Non-pigmented ciliary epithelial cell (primary cell): ENCODE data around the gene GRIK3.

ENCODE experiments used
- DNase-seq: peaks from one replicate; pipeline ENCODE4 v3.0.0-alpha.2; 2010; ENCODE audit warnings: low read depth

Gene GRIK3

GRCh38 chr1:36874271-36875060 lies 159.8 kb downstream of the GRIK3 start:
- no peak for DNase-seq

GRCh38 chr1:36872858-36873257 lies 161.5 kb downstream of the GRIK3 start:
- DNase-seq: no peak

DNA sequence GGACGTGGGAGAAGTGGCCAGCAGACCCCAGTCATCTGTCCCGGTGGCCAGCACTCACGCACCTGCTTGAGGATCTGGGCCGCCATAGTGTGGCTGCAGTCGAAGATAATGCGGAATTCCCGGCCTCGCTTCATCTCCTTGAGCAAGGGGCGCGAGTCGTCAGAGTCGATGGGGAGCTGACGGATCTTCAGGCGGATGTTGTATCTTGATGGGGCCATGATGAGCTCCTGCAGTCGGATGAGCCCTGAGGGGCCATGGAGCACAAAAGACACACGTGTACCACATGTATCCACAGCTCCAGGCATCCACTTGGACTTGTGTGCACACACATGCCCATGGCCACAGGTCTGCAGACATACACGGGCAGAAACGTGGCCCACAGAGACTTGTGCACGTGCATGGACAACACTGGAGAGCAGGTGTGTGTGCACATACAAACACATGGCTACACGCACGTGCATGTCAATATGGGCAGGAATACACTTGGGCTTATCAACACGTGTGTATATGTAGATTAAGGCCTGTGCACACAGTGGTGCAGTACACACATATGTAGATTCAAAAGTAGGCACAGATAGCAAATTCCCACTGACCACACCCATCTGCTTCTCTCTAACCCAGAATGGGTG lies 162.1 kb downstream of the GRIK3 start:
- DNase-seq: no peak

DNA sequence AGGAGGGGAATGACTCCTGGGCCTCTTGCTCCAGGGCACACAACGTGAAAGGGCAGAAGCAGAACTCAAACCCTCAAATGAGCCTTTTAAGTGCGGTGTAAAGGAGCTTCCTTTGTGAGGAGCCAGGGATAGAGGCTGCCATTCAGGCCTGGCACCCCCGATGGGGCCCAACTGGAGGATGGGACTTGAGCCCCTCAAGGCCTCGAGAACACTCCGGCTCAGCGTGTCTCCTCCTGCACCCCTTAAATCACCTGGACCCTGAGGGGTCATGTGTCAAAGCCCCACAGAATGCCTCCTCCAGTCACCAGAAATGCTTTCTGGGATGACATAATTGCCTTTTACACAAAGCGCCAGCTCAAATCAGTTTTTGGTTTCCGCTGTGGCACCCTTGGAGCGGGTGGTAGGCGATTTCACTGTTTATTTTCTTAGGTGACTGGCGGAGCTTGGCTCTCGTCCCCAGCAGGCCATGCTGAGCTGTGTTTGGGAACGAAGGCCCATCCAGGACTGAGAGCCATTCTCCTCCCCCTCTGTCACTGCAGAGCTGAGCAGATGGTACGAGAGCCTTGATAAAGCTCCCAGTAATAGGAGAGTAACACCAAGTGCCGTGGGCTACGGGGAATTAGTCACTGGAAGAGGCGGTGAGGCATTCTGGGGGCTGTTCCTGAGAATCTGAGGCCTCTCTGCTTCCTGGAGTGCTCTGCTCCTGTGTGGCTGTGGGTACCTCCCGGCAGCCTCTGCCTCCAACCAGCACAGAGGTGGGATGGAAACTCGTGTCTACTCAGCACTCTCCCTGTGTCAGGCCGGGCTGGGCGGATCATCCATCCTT lies 163.0 kb downstream of the GRIK3 start:
- DNase-seq: no peak

- DNase-seq: no peak
These were observed 164.5 kb downstream of the GRIK3 start for GRCh38 chr1:36869826-36870225.

- DNase-seq: no peak
These were observed 165.3 kb downstream of the GRIK3 start for GRCh38 chr1:36869054-36869453.

DNA sequence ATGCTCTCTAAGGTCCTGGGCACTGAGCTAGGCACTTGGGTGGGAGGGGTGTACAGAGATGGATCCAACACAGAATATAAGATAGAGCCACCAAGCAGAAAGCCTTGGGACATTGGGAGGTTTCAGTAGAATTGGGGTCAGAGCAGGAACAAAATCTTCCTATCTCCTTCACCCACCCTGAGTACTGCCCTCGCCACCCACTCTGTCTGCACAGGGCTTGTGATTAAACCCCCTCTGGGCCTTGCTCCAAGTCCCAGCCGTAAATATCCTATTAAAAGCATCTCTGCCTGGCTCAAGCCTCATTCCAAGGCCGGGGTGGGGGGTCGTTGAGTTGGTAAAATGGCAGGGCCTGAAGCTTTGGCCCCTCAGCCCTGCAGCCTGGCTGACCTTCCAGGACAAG lies 166.7 kb downstream of the GRIK3 start:
- no peak for DNase-seq

DNA sequence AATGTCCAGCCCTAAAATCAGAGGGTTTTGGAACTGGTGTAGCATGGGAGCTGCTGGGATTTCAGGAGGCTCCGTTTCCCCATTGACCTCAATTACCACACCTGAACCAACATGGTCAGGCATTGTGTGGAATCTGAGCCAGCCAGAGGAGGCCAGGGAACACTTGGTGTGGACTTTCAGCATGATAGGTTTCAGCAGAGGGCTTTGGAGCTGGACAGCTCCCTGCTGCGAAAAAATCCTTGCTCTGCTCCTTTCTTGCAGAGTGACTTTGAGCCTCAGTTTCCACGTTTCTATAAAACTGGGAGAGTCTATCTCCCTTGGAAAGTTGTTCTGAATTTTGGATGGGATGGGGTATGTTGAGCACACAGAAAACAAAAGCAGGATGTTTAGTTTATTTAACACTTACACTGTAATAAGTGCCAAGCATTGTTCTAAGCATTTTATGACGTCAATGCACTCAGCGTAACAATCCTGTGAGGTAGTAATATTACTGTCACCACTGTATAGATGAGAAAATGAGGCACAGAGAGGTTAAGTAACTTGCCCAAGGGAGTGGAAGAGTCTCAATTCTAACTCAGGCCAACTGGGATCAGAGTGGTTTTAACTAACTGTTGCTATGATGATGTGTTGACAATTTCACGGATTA lies 168.0 kb downstream of the GRIK3 start:
- DNase-seq: no peak

DNA sequence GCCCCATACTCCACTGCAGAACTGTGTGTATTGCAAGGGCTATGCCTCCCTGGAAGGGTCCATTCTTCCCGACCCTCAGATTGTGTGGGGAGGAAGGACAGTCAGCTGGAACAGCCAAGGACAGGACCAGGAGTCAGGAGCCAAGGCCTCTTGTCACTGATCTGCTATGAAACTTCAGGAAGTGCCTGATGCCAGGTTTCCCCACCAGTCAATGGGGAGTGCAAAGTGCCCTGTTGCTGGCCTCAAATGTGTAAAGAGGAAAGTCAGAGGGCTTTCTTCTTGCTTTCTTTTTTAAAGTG lies 168.8 kb downstream of the GRIK3 start:
- DNase-seq: no peak

- no peak for DNase-seq
These were observed 169.3 kb downstream of the GRIK3 start for GRCh38 chr1:36864823-36865601.

DNA sequence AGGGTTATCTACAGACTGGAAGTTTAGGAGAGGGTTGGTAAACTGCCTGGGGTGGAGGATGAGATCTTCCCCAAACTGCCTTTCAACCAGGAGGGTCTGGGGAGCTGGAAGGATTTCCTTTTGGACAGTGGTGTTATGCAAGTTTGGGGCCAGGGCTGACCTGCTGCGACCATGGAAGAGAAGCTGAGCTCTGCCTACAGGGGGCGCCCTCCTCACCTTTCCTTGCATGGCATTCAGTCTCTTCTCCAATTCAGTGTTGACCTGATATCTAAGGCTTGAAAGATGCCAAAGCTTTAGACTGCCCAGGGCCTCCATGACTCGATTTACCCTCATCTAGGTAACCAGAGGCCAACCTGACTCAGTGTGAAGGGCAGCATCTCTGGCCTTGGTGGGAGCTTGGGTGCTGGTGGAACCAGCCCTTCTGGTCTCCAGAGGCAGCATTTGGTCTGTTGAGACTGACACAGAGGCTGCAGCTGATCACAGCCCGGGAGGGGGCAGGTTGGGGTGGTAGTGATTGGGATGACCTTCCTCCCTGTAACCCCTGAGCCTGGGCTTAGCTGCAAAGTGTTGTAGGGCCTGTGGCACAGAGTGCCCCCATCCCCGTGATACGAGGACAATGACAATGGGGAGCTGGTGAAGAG lies 170.0 kb downstream of the GRIK3 start:
- DNase-seq: no peak

DNA sequence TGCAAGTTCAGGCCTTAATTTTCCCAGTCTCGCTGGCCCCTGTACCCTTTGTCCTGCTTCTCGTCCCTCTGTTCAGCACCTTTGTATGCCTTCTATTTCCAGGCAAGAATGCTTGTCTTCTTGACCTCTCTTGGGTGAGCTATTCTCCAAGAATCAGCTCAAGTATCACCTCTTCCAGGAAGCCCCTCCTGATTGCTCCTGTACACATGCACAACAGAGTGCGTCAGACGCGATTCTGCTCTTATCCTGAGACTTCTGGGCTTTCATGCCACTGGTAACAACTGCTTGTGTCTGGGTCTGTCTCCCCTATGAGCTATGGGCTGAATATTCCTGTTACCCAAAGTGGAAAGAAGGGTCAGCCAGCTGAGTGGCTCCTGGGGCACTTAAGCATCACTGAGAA lies 170.8 kb downstream of the GRIK3 start:
- no peak for DNase-seq

DNA sequence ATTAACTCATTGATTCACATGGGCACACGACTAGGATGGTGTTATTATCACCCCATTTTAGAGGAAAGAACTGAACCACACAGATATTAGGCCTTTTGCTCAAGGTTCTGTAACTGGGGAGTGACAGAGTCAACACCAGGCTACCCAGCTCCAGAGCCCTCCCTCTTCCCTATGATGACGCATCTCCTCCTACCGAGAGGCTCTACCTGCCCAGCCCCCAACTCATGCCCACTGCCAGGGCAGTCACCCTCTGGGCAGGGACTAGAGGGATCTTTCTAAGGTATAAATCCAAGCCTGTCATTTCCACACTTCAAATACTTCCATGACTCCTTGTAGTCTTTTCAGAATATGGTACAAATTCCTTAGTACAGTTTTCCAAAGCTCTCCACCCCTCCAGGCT lies 171.3 kb downstream of the GRIK3 start:
- no peak for DNase-seq

DNA sequence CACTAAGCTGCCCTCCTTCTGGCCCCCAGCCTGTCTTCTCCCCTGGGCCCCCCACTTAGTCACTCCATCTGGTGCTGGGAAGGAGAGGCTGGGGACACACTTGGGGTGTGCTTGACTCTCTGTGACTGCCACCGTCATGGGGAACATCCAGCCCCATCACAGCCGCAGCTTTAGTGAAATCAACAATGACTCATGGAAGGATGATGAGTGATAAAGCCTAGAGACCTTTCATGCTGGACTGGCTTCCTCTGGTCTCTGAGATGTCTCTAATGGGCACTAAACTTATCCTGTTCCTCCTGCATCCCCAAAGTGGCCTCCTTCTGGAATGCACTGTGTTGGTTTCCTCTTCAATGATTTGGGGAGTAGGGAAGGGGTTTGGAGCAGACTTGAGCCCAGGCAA lies 172.9 kb downstream of the GRIK3 start:
- DNase-seq: no peak

GRCh38 chr1:36859926-36860325 lies 174.4 kb downstream of the GRIK3 start:
- no peak for DNase-seq

GRCh38 chr1:36858981-36859380 lies 175.3 kb downstream of the GRIK3 start:
- no peak for DNase-seq

DNA sequence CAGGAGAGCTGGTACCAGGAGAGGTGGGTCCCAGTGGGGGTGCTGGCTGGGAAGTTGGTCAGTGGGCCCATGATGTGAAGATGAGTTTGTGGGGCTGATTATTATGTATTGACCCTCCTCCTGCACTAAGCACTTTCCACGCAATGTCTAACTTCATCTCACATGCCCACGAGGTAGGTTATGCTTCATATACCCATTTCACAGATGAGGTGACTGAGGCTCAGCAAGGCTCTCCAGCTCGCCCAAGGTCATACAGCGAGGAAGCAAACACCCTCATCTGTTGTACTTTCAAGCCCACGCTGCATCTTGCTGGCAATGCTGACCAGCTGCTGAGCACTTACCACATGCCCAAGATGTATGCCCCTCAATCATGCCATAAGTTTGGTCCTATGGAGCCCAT lies 175.8 kb downstream of the GRIK3 start:
- no peak for DNase-seq

DNA sequence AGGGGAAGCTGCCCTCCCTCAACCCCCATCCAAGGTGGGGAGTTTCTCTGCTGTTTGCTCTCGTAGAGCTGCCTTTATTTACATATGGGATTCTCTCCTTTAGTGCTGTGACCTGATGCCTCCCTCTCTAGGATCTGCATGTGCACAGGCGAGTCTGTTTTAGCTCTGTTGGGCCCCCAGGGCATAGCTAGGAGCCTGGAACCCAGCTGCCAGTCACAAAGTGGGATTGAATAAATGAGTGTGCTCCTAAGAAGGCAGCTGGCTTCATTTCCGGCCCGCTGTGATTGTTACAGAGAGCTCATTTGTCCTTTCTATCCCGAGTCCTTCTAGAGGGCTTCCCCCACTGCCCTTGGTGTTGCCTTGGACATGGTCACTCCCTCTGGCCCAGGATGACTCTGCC lies 176.6 kb downstream of the GRIK3 start:
- DNase-seq: no peak

DNA sequence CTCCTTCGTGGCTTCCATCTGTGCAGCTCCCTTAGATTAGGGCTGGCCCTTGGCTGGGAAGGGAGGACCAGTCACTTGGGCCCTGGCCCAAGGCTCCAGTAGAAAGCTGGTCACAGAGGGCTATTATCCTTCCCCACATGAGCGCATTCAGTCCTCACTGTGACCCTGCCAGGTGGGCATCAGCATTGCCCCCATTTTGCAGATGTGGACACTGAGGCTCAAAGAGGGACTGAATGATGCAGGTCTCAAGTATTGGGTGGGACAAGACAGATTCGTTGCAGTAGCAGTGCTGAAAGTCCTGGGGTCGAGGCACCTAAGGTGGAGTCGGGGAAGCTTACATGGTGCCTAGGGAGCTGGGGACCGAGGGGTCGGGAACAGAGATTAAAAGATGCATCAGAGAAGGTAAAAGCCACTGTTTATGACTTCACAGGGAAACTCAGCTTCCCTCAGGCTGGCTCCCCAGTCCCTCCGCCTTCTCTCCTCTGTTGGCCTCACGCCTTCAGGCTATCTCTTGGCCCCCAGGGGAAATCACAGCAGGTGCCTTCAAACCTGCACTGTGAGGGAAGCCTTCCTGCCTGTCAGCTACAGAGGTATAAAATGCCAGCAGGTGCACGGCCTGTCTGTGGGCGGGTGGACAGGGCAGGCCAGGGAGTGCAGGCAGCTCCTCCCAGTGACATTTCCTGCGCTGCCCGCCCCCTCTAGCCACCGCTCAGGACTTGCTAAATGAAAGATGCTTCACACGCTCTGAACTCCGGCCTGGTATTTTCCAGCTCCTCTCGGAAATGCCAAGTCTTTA lies 178.4 kb downstream of the GRIK3 start:
- DNase-seq: no peak

DNA sequence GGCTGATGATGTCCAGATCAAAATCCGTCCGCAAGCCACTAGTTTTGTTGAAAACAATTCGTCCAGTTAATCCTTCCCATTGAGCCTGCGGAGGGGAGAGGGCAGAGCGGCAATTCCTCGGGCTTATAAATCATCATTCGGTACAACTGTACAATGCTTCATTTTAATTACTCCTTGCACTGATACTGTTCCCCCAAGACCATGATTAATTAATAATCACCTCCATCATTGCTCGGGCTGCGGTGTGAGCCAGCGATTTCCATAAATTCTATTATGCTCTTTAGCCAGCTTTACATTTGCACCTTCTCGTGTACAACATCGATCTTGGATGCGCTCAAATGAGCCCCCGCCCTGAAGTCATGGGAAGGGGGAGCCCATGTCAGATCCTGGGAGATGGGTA lies 180.7 kb downstream of the GRIK3 start:
- DNase-seq: no peak

- DNase-seq: no peak
These were observed 181.7 kb downstream of the GRIK3 start for GRCh38 chr1:36852586-36852985.
